GM12872 (cell line): ENCODE measurements around the gene TMEM200B.

Experiments
- TF ChIP-seq, protein P1 (sequence below): IDR thresholded peaks from 3 replicates; pipeline ENCODE4 v1.5.1; 2011; ENCODE audit warnings: low read depth, mild to moderate bottlenecking, low read length, moderate library complexity; ENCODE audit not compliant: insufficient read depth

Gene TMEM200B

GRCh38 chr1:29148656-29149491 is 25.2 kb upstream of the TMEM200B start:
- TF ChIP-seq, protein P1, sequence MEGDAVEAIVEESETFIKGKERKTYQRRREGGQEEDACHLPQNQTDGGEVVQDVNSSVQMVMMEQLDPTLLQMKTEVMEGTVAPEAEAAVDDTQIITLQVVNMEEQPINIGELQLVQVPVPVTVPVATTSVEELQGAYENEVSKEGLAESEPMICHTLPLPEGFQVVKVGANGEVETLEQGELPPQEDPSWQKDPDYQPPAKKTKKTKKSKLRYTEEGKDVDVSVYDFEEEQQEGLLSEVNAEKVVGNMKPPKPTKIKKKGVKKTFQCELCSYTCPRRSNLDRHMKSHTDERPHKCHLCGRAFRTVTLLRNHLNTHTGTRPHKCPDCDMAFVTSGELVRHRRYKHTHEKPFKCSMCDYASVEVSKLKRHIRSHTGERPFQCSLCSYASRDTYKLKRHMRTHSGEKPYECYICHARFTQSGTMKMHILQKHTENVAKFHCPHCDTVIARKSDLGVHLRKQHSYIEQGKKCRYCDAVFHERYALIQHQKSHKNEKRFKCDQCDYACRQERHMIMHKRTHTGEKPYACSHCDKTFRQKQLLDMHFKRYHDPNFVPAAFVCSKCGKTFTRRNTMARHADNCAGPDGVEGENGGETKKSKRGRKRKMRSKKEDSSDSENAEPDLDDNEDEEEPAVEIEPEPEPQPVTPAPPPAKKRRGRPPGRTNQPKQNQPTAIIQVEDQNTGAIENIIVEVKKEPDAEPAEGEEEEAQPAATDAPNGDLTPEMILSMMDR: no peak

DNA sequence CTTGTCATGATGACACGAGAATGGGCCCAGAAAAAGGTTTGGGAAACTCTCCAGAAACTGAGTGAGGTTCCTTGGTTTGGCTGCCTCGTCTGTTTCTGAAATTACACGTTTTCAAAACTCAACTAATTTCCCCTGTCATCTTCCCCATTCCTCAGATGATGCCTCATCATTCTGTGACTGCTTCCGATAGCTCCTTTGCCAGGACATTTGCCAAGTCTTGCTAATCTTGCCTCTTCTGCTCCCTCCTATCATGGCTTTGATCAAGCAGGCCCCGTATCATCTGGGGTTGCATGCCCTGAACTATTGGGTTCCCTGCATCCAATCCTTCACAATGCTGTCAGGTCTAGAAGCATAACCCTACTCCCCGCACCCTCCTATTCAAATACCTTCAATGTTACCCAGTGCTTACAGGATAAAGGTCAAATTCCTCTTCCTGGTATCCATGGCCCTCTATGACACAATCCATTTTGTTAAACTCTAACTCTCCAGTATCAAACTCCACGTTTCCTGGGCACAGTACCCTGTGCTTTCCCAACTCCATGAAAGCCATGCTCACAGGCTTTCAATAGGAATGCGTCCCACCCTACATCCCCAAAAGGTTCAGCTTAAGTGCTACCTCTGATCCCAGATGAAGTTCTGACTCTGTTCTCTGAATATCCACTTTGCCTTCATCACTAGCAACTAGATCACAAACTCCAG is 22.2 kb upstream of the TMEM200B start:
- TF ChIP-seq, protein P1: no peak

DNA sequence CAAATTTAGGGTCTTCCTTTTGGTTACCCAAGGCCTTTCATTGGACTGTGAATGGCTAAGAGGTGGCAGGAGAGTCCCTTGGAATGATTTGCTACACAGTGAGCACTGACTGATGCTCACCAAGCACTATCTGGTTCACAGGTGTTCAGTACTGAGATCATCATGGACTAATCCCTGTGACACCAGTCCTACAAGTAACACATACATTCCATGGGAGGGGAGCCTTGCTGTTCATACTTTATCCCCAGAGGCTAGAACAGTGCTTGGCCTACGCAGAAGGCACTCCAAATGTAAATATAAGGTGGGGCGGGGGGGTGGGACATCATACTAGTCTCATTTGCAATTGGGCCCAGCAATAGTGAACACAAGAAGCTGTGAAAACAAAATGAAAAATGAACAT is 20.5 kb upstream of the TMEM200B start:
- TF ChIP-seq, protein P1: no peak

GRCh38 chr1:29142714-29143113 is 19.0 kb upstream of the TMEM200B start:
- TF ChIP-seq, protein P1: no peak

GRCh38 chr1:29136391-29136915 is 12.8 kb upstream of the TMEM200B start:
- TF ChIP-seq, protein P1: no peak

DNA sequence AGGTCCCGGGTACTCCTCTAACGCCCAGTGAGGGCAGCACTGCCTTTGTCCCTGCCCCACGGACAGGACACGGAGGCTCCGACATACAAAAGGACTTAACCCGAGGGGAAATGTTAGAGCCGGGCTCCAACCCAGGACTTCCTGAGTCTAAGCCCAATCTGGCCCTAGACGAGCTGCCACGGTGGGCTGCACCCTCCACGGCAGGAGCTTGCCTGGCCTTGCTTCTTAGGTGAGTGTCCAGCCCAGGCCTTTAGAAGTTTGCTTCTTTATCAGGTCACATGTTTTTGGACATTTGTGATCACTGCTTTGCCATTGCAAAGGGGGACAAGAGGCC is 11.0 kb upstream of the TMEM200B start:
- TF ChIP-seq, protein P1: no peak

DNA sequence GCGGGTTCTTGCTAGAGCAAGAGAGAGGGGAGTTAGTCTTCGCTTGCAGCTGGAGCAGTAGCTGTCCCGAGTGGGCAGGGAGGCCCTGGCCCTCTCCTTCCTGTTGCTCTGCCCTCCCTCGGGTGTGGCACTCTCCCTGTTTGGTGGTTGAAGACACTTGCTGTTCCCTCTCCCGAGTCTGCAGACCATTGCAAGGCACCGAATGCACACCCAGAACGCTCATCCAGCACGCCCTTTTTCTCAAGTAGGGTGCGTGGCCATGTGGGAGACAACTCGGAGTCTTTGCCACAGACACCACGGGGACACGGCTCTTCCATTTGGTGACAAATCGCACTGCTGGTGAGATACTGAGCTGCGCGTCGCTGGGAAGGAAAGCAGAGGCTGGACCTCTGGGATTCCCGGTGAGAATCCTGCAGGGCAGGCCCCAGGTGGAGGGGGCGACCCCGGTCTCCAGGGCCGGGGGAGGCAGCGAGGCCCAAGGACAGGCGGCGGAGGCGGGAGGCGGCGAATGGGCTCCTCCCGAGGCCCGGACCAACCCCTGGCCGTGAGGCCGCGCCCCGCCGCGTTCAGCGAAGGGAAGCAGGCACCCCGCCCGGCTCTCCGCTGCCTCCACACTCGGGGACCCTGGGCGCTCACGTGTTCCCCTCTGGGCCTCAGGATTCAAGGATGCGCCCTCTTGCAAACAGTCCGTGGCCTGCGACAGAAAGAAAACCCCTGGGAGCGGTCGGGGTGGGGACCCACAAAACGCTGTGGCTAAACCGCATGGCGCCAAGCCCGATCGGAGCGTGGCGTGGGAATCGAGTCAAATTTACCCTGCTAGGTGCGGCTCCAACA is 10.4 kb upstream of the TMEM200B start:
- TF ChIP-seq, protein P1: no peak
